Activated CD4-positive, alpha-beta T cell treated with anti-CD3 and anti-CD28 coated beads, Interleukin-2, amount 10 ng/mL, durations not matched to agents 24 days and 14 days (primary cell): ENCODE data around the gene IPCEF1. TPM values are rescaled to one million over a fixed set of nuclear protein-coding genes. Genes with fewer than 3 reads are reported as not detected.
"Not testable (repeated sequence)": the region's sequence is repeated elsewhere in the genome, so short reads cannot be mapped to it uniquely, and the experiment has no call there.

Experiments used
- DNase-seq: peaks from one replicate; pipeline ENCODE4 v3.0.0; 2022
- H3K27ac Mint-ChIP-seq: one replicate; pipeline ENCODE4 v1.8.0; 2022; ENCODE audit warnings: mild to moderate bottlenecking, mixed read lengths
- H3K27me3 Mint-ChIP-seq: one replicate; pipeline ENCODE4 v1.8.0; 2022; ENCODE audit warnings: mixed read lengths
- H3K36me3 Mint-ChIP-seq: one replicate; pipeline ENCODE4 v1.8.0; 2022; ENCODE audit warnings: low read depth, mild to moderate bottlenecking, mixed read lengths
- H3K4me1 Mint-ChIP-seq: one replicate; pipeline ENCODE4 v1.8.0; 2021; ENCODE audit warnings: mixed read lengths
- H3K4me3 Mint-ChIP-seq: one replicate; pipeline ENCODE4 v1.8.0; 2022; ENCODE audit warnings: mild to moderate bottlenecking, moderate library complexity, mixed read lengths
- H3K9me3 Mint-ChIP-seq: one replicate; pipeline ENCODE4 v1.8.0; 2021; ENCODE audit warnings: mixed read lengths
- intact Hi-C: fragments of 100-400 bp; cut with micrococcal nuclease; formaldehyde crosslinking; loops from one replicate; pipeline ENCODE4 v1.15.1; 2023
- total RNA-seq: library from RNA; stranded (reverse); gene quantifications from 2 replicates; pipeline ENCODE4 v1.2.3, GENCODE V29; 2022

Gene IPCEF1
- total RNA-seq, 1 donor from 2014 or later = 1.5 TPM

GRCh38 chr6:154251116-154251515 lies 105.5 kb downstream of the IPCEF1 start:
- H3K36me3 Mint-ChIP-seq = peaks cover 7% of the 10 kb centered on the region
- H3K27ac Mint-ChIP-seq = no peak overlapping the region
- no peak for DNase-seq
- peaks cover 12% of the 10 kb centered on the region for H3K27me3 Mint-ChIP-seq
- intact Hi-C loops = no loop called here
- H3K4me3 Mint-ChIP-seq = no peak overlapping the region
- H3K9me3 Mint-ChIP-seq = peaks cover 21% of the 10 kb centered on the region
- peaks cover 47% of the 10 kb centered on the region for H3K4me1 Mint-ChIP-seq

- peak overlapping the region; percentile 86 for H3K27ac Mint-ChIP-seq
- intact Hi-C loops = loop anchor here (1.0 to 10.0 kb wide), 7 partner anchors 8 to 1265 kb away; partner anchors contain the start of genes FBXO5 and SCAF8
Observed at GRCh38 chr6:154249499-154250298, 106.9 kb downstream of the IPCEF1 start.

GRCh38 chr6:154247119-154247861 lies 109.3 kb downstream of the IPCEF1 start:
- intact Hi-C loops = loop anchor here (1.0 to 10.0 kb wide), 6 partner anchors 16 to 1262 kb away; partner anchors contain the start of genes FBXO5 and SCAF8
- Mint-ChIP-seq H3K9me3 (peaks cover 16% of the 10 kb centered on the region), H3K27ac (peak overlapping the region; percentile 78), H3K4me1 (peaks cover 72% of the 10 kb centered on the region), H3K4me3 (peak overlapping the region; percentile 83), H3K27me3 (peaks cover 6% of the 10 kb centered on the region), H3K36me3 (peaks cover 7% of the 10 kb centered on the region)
- DNase-seq = peak; percentile 74

More at GRCh38 chr6:154249499-154250298, 106.9 kb downstream of the IPCEF1 start:
- H3K27me3 Mint-ChIP-seq = peaks cover 12% of the 10 kb centered on the region
- DNase-seq = peak; percentile 78
- peaks cover 57% of the 10 kb centered on the region for H3K4me1 Mint-ChIP-seq
- H3K36me3 Mint-ChIP-seq = peaks cover 3% of the 10 kb centered on the region
- H3K9me3 Mint-ChIP-seq = peaks cover 15% of the 10 kb centered on the region
- peak overlapping the region; percentile 77 for H3K4me3 Mint-ChIP-seq

- peaks cover 4% of the 10 kb centered on the region for H3K27me3 Mint-ChIP-seq
- peaks cover 7% of the 10 kb centered on the region for H3K36me3 Mint-ChIP-seq
- H3K4me3 Mint-ChIP-seq = peak overlapping the region; percentile 83
Observed at GRCh38 chr6:154246723-154247118, 109.9 kb downstream of the IPCEF1 start.

GRCh38 chr6:154245506-154245905 lies 111.1 kb downstream of the IPCEF1 start:
- H3K4me3 Mint-ChIP-seq = peak overlapping the region; percentile 83
- peak overlapping the region; percentile 67 for H3K27ac Mint-ChIP-seq
- H3K9me3 Mint-ChIP-seq = peaks cover 14% of the 10 kb centered on the region
- intact Hi-C loops = loop anchor here (5.0 to 10.0 kb wide), 4 partner anchors 107 to 1261 kb away; partner anchors contain the start of genes FBXO5 and SCAF8
- peaks cover 73% of the 10 kb centered on the region for H3K4me1 Mint-ChIP-seq
- peaks cover 4% of the 10 kb centered on the region for H3K27me3 Mint-ChIP-seq
- no peak for DNase-seq
- peaks cover 11% of the 10 kb centered on the region for H3K36me3 Mint-ChIP-seq

More at GRCh38 chr6:154246723-154247118, 109.9 kb downstream of the IPCEF1 start:
- Mint-ChIP-seq H3K27ac (peak overlapping the region; percentile 9), H3K4me1 (peaks cover 69% of the 10 kb centered on the region), H3K9me3 (peaks cover 13% of the 10 kb centered on the region)
- intact Hi-C loops = loop anchor here (1.0 to 10.0 kb wide), 6 partner anchors 16 to 1262 kb away; partner anchors contain the start of genes FBXO5 and SCAF8
- DNase-seq = no peak

- Mint-ChIP-seq H3K4me3 (peak overlapping the region; percentile 31), H3K27ac (no peak overlapping the region), H3K36me3 (peaks cover 11% of the 10 kb centered on the region), H3K4me1 (peaks cover 71% of the 10 kb centered on the region), H3K9me3 (peaks cover 14% of the 10 kb centered on the region), H3K27me3 (peaks cover 4% of the 10 kb centered on the region)
- intact Hi-C loops = loop anchor here (10.0 kb wide), 2 partner anchors 491 to 1259 kb away; partner anchors contain the start of genes FBXO5 and SCAF8
- no peak for DNase-seq
Observed at GRCh38 chr6:154243793-154244750, 112.5 kb downstream of the IPCEF1 start.

GRCh38 chr6:154242617-154243357 lies 113.8 kb downstream of the IPCEF1 start:
- no peak for DNase-seq
- Mint-ChIP-seq H3K9me3 (peaks cover 14% of the 10 kb centered on the region), H3K27me3 (peaks cover 4% of the 10 kb centered on the region), H3K36me3 (peaks cover 11% of the 10 kb centered on the region), H3K4me1 (peaks cover 64% of the 10 kb centered on the region), H3K4me3 (no peak overlapping the region), H3K27ac (peak overlapping the region; percentile 61)
- intact Hi-C loops = loop anchor here (10.0 kb wide), 2 partner anchors 492 to 1258 kb away; partner anchors contain the start of genes FBXO5 and SCAF8

- DNase-seq = no peak
- Mint-ChIP-seq H3K27me3 (no peaks in the 10 kb centered on the region), H3K4me1 (peaks cover 54% of the 10 kb centered on the region), H3K9me3 (peaks cover 14% of the 10 kb centered on the region), H3K4me3 (peak overlapping the region; percentile 7), H3K27ac (peak overlapping the region; percentile 83), H3K36me3 (peaks cover 11% of the 10 kb centered on the region)
- intact Hi-C loops = loop anchor here (1.0 to 10.0 kb wide), 3 partner anchors 8 to 1257 kb away; partner anchors contain the start of genes FBXO5 and SCAF8
Observed at GRCh38 chr6:154241581-154241980, 115.0 kb downstream of the IPCEF1 start.

- DNase-seq, H3K27ac Mint-ChIP-seq, H3K4me3 Mint-ChIP-seq, H3K27me3 Mint-ChIP-seq: not testable (repeated sequence)
- Mint-ChIP-seq H3K9me3 (peaks cover 14% of the 10 kb centered on the region), H3K4me1 (peaks cover 49% of the 10 kb centered on the region), H3K36me3 (peaks cover 11% of the 10 kb centered on the region)
- intact Hi-C loops = loop anchor here (1.0 to 10.0 kb wide), 3 partner anchors 8 to 1256 kb away; partner anchors contain the start of genes FBXO5 and SCAF8
Observed at GRCh38 chr6:154241061-154241460, 115.5 kb downstream of the IPCEF1 start.

- Mint-ChIP-seq H3K4me1 (peaks cover 40% of the 10 kb centered on the region), H3K27ac (peak overlapping the region; percentile 28), H3K36me3 (peaks cover 11% of the 10 kb centered on the region), H3K27me3 (no peaks in the 10 kb centered on the region), H3K9me3 (peaks cover 14% of the 10 kb centered on the region), H3K4me3 (no peak overlapping the region)
- intact Hi-C loops = no loop called here
- no peak for DNase-seq
Observed at GRCh38 chr6:154239392-154239791, 117.2 kb downstream of the IPCEF1 start.

GRCh38 chr6:154238831-154239230 lies 117.8 kb downstream of the IPCEF1 start:
- peaks cover 11% of the 10 kb centered on the region for H3K36me3 Mint-ChIP-seq
- H3K27me3 Mint-ChIP-seq = no peaks in the 10 kb centered on the region
- no peak for DNase-seq
- no peak overlapping the region for H3K4me3 Mint-ChIP-seq
- intact Hi-C loops = no loop called here
- H3K4me1 Mint-ChIP-seq = peaks cover 39% of the 10 kb centered on the region
- H3K9me3 Mint-ChIP-seq = peaks cover 14% of the 10 kb centered on the region
- peak overlapping the region; percentile 34 for H3K27ac Mint-ChIP-seq

GRCh38 chr6:154236646-154237301 lies 119.8 kb downstream of the IPCEF1 start:
- Mint-ChIP-seq H3K9me3 (peaks cover 5% of the 10 kb centered on the region), H3K27me3 (no peaks in the 10 kb centered on the region), H3K4me3 (no peak overlapping the region), H3K27ac (no peak overlapping the region), H3K4me1 (peaks cover 38% of the 10 kb centered on the region), H3K36me3 (peaks cover 4% of the 10 kb centered on the region)
- DNase-seq = no peak
- intact Hi-C loops = no loop called here
